Stimulated activated CD4-positive, alpha-beta T cell treated with anti-CD3 and anti-CD28 coated beads, Interleukin-15, amount 100 ng/mL, for 48 hours (primary cell): ENCODE results near the gene HK2.
A peak's percentile ranks its signal among the peaks of the same experiment; 100 is the strongest.
"Not testable (repeated sequence)": the region's sequence is repeated elsewhere in the genome, so short reads cannot be mapped to it uniquely, and the experiment has no call there.

Experiments used
- DNase-seq, 2 donors: peaks; one replicate each; pipeline ENCODE4 v3.0.0-alpha.2; 2020; ENCODE audit warnings: low read depth in 2 of 2

The HK2 gene

DNA sequence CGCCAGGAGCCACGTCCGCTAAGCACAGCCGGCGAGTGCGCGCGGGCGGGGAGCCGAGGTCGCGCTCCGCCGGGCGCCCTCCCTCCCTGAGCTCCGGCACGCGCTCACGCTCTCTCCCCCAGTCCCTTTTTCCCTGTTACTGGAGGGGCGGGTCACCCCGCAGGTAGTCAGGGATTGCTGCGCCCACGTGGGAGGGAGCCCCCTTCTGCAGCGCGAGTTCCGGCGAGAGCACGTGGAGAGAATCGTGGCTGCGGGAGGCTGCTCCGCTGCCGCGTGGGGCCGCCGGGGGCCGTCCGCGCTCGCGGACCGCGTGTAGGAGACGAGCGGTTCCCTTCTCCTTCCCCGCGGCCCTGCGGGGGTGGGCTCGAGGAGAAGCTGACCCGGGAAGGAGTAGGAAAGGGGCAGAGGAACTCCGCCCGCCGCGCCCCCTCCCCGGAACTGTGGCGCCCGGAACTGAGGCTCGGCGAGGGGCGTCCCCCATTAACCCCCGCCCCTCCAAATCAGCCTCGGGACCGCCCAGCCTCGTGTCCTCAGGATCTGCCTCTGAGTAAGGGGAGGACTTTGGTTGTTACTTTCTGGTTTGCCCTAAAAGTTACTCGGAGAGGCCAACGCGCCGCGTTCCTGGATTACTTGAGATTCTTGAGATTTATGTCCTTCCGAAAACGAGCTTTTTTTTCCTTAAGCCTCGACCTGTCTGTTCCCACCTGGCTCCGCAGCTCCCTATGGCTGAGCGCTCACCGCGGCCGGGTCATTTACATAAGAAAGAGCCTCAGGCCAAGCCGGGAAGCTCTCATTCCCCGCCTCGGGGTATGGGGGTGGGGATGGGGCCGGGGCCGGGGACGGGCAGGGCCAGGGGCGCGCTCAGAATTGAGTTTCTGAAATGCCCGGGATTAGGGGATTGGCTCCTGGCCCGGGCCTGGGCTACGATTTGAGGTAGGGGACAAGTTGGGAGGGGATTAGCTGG, 1.1 kb downstream of the HK2 start:
- peak; percentile 54 to 65 for DNase-seq

GRCh38 chr2:74835831-74836674, 2.1 kb downstream of the HK2 start:
- DNase-seq = no peak

DNA sequence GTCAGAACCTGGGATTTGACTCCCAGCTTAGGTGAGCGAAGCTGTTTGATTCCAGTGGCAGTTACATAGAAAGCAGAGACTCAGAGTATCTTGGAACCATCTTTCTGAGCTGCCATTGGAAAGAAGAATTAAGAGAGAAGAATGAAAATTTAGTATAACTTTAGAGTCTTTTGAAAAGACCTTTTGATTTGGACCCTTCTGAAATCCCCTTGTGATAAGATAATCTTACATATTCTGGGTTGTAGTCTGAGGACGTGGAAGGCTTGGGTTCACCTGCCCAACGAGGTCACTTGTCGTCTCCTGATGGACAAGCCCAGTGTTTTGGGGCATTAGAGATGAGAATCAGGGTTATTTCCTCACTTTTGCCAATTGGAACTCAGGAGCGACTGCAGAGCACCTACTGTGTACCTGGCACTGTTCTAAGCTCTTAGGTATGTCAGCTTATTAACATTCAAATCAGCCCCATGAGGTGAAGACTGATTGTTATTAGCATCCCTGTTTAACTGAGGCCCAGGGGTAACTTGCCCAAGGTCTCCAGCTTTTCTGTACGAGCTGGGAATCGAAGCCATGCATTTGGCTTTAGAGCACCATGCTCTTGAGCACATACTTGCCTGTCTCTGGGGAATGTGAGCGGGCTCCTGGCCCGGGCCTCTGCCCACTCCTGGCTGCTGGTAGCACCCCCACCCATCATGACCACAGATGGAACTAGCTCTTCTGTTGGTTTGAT, 2.9 kb downstream of the HK2 start:
- no peak for DNase-seq

GRCh38 chr2:74841641-74842040, 7.7 kb downstream of the HK2 start:
- DNase-seq = no peak

- DNase-seq = no peak
Observed at GRCh38 chr2:74843433-74843832, 9.5 kb downstream of the HK2 start.

DNA sequence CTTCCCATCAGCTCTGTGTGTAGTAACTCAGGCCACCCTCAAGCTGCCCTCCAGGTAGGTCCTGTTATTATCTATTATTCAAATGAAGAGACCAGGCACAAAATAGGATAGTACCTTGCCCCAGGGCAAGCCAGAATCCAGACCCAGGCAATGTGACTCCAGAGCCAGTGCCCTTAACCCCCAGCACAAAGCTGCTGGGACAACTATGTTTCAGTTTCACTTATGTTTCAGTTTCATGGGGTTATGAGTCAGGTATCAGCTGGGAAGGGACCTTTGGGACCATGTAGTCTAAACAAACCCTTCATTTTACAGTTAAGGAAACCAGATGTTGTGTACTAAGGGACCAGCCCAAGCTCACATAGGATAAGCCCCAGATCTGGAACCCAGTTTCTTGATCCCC, 10.0 kb downstream of the HK2 start:
- peak in 1 of 2 donors; percentile 23 for DNase-seq

GRCh38 chr2:74844752-74845151, 10.8 kb downstream of the HK2 start:
- no peak for DNase-seq

- DNase-seq = no peak
Observed at GRCh38 chr2:74845217-74845751, 11.4 kb downstream of the HK2 start.

DNA sequence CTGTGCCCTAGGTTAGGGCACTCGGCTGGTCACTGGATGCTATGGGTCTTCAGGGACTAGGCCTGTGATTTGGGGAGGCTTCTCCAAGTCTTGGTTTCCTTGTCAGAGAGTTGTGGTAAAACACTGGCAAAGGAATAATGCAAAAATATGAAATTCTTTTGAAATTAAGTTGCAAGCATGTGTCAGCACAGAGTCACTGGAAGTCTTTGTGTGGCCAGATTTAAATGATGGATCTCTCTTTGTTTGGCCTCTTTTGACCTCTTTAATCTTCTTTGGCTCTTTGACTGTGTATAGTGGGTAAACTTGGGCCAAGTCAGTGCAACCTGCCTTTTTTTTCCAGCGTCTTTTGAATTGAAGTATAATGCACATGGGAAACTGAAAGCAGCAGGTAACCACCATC, 12.1 kb downstream of the HK2 start:
- DNase-seq = no peak

DNA sequence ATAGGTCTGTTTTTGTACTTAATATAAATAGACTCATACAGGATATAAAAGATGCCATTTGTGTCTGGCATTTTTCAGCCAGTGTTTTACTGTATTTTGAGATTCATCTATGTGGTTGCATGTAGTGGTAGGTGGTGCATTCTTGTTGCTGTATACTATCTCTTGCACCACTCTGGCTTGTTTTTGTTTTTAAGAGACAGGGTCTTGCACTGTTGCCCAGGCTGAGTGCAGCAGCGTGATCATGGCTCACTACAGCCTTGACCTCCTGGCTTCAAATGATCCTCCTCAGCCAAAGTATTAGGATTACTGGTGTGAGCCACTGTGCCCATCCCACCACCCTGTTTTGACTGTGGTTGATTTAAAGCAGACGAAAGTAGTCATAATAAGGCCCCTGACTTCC, 12.6 kb downstream of the HK2 start:
- DNase-seq = no peak

DNA sequence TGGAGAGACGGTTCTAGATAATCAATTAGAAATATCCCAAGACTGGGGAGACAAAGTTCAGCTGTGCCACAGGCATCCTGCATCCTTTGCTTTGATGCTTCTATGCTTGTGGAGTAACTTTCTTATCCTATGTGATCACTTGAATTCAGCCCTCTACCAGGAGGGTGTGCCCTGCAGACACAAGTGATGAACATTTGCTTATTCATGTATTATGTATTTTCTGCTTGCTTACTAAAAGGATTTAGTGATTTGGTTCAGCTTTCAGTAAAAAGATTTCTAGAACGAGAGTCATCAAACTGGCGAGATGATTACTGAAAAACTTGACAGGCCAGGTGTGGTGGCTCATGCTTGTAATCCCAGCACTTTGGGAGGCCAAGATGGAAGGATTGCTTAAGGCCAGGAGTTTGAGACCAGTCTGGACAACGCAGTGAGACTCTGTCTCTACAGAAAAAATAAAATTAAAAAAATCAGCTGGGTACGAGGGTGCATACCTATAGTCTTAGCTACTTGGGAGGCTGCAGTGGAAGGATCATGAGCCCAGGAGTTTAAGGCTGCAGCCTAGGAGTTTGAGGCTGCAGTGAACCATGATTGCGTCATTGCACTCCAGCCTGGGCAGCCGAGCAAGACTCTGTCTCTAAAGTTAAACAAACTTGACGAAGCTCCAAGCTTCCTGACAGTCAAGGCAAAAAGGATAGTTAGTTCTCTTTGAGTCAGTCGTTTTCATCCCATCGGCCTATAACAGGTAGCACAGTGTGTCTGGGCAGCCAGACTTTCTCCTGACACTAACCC, 13.3 kb downstream of the HK2 start:
- DNase-seq = no peak

DNA sequence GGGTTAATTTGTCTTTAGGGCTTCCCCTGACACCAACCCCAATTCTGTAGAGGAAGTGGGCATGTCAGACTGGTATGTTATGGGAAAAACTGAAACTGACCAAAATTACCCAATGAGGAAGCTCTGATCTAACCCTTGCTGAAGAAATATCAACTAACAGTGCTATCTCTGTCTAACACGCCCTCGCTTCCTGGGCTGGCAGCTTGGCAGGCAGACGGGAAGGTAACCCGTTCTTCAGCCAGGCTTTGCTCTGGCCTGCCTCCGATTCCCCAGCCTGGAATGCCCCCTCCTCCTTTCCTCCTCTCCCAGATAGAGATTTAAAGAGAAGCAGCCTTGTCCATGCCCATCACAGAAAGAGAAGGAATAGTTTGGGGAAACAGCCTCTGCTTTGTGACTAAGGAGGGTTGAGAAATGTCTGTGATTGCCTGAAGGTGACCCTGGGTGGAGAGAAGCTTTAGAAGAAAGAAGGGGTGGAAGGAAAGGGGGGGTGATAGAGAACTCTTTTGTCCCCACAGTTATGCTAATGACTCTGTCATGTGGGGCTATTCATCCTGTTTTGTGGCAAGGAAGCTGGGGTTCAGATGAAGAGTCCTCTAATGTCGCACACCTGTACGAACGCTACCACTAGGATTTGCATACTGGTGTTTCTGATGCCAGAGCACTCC, 15.4 kb downstream of the HK2 start:
- DNase-seq = no peak

DNA sequence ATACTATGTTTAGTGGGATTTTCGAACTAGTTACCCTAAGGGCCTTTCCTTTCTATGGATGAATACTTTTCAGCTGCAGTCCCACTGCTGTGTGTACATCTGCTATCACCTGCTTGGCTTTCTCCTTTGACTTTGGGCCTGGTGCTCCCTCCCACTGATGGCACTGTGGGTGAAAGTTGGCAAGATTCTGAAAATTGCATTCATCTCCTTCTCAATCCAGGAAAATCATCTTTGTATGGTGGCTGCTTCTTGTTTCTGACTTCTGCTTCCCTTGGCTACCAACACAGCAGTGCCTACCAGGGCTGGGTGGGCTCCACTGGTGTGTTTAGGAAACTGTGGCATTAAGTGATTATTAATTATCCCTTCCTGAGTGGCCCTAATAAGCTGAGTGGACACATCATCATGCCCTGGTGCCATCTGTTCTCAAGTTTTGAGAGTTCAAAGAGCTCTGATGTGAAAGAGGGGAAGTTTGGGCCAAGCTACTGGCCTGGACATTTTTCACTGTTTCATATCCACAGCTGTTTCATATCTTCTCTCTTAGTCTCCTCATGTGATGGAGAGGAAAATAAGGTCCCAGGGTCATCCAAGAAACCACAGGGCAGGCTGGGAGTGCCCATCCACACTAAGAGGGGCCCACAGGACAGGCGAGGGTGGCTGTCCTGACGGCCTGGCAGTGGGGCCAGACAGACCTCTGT, 16.7 kb downstream of the HK2 start:
- no peak for DNase-seq

- no peak for DNase-seq
Observed at GRCh38 chr2:74851191-74851566, 17.3 kb downstream of the HK2 start.

- DNase-seq = not testable (repeated sequence)
Observed at GRCh38 chr2:74853360-74853759, 19.4 kb downstream of the HK2 start.

DNA sequence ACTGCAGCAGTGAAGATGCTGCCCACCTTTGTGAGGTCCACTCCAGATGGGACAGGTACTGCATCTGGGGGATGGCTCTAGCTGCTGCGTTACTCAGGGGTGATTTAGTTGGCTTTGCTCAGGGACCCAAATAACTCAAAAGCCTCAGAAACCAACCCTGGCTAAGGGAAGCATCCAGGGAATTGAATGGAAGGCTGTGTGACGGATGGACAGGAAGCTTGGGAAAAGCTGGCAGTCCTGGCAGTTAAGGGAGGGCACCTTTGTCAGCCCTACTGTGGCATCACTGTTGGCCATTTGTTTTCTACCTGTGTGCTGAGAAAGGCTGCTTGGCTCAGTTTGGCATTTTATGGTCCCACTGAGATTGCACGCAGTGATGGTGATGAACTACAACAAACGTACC, 20.5 kb downstream of the HK2 start:
- no peak for DNase-seq

DNA sequence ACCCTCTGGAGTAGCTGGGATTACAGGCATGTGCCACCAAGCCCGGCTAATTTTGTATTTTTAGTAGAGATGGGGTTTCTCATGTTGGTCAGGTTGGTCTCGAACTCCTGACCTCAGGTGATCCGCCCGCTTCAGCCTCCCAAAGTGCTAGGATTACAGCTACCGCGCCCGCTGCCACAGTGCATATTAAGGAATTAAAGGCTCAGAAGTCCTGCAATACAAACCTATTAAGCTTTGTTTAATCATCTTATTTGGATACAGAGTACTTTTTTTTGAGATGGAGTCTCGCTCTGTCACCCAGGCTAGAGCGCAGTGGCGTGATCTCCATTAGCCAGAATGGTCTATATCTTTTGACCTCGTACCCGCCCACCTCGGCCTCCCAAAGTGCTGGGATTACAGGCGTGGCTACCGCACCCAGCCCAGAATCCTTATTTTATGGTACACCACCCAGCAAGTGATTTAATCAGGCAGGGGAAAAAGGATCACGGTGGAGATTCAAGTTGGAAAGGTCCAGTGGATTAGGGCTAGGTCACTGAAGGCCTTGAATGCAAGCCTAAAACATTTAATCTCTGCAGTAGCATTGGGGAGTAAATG, 21.3 kb downstream of the HK2 start:
- DNase-seq = not testable (repeated sequence)

- no peak for DNase-seq
Observed at GRCh38 chr2:74856004-74856578, 22.2 kb downstream of the HK2 start.

GRCh38 chr2:74856599-74856998, 22.7 kb downstream of the HK2 start:
- DNase-seq = no peak
